Measurements from ENCODE around the gene IFRD1.
A peak's percentile ranks its signal among the peaks of the same experiment; 100 is the strongest.

The IFRD1 gene

GRCh38 chr7:112449902-112450806 is at the start of gene IFRD1:
Gene IFRD1 (plus strand): TSS chr7:112450460. CDS start chr7:112450689, 229 bp downstream.
- DNase-seq = peak; percentile 92 to 94

- no peak for DNase-seq
Observed at GRCh38 chr7:112404321-112404720, 45.9 kb upstream of the IFRD1 start.

GRCh38 chr7:112405286-112405685 is 45.0 kb upstream of the IFRD1 start:
- peak; percentile 16 to 25 for DNase-seq

- DNase-seq = peak; percentile 5 to 11
Observed at GRCh38 chr7:112407261-112407660, 43.0 kb upstream of the IFRD1 start.

GRCh38 chr7:112410092-112410491 is 40.2 kb upstream of the IFRD1 start:
- no peak for DNase-seq

- DNase-seq = peak in 1 of 2 experiments; percentile 0
Observed at GRCh38 chr7:112411186-112411795, 39.0 kb upstream of the IFRD1 start.

- peak; percentile 33 to 36 for DNase-seq
Observed at GRCh38 chr7:112414855-112415490, 35.3 kb upstream of the IFRD1 start.

GRCh38 chr7:112416127-112416526 is 34.1 kb upstream of the IFRD1 start:
- no peak for DNase-seq

GRCh38 chr7:112419543-112420130 is 30.6 kb upstream of the IFRD1 start:
- DNase-seq = no peak

GRCh38 chr7:112420236-112420861 is 29.9 kb upstream of the IFRD1 start:
- no peak for DNase-seq

GRCh38 chr7:112421666-112422486 is 28.4 kb upstream of the IFRD1 start:
- DNase-seq = peak; percentile 78 to 83

GRCh38 chr7:112422842-112423496 is 27.3 kb upstream of the IFRD1 start:
- peak; percentile 51 to 53 for DNase-seq

- DNase-seq = no peak
Observed at GRCh38 chr7:112423987-112424386, 26.3 kb upstream of the IFRD1 start.

- DNase-seq = no peak
Observed at GRCh38 chr7:112427984-112428383, 22.3 kb upstream of the IFRD1 start.

- no peak for DNase-seq
Observed at GRCh38 chr7:112428715-112429114, 21.5 kb upstream of the IFRD1 start.

- no peak for DNase-seq
Observed at GRCh38 chr7:112430649-112431048, 19.6 kb upstream of the IFRD1 start.

- DNase-seq = no peak
Observed at GRCh38 chr7:112431803-112432202, 18.5 kb upstream of the IFRD1 start.

- no peak for DNase-seq
Observed at GRCh38 chr7:112433289-112433688, 17.0 kb upstream of the IFRD1 start.

- no peak for DNase-seq
Observed at GRCh38 chr7:112437072-112437471, 13.2 kb upstream of the IFRD1 start.

- no peak for DNase-seq
Observed at GRCh38 chr7:112439476-112439875, 10.8 kb upstream of the IFRD1 start.

- no peak for DNase-seq
Observed at GRCh38 chr7:112442210-112442609, 8.1 kb upstream of the IFRD1 start.
